ENCODE data around the gene AKAIN1. TPM values are rescaled to one million over a fixed set of nuclear protein-coding genes. Genes with fewer than 3 reads are reported as not detected.

The AKAIN1 gene
- total RNA-seq, 2 experiments from 2014 or later, result not detected

DNA sequence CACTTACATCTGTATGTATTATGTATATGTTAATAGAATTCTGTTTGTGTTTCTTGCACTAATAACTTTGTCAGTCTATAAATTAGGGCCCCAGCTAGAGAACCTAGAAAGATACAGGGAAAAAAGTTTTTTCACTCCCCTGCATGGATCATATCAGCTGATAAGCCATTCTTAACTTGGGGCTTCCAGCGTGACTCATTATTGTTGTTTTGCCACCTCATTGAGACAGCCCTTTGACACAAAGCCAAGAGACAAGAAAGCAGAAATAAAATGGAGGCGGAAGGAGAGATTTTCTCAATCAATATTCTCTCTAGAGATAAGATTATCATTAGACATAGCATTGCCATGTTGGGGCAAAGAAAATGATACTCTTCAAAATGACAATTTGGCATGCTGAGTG, 93.4 kb downstream of the AKAIN1 start:
- ChIA-PET CTCF (ENCODE audit: unreplicated experiment) (no interaction called here), POLR2A (interaction anchor here (1.2 kb wide), 1 partner anchor 330 kb away, joined by 3 read pairs; no protein-coding TSS in a partner anchor)
- BruUV-seq (replicated peaks), result no TSS peak
- no peaks in the 10 kb centered on the region for H3K9me2 ChIP-seq (ENCODE audit: insufficient read depth, low read length)
- no peaks in the 10 kb centered on the region for H3K4me1 ChIP-seq (ENCODE audit: insufficient read depth, low read length, poor library complexity, severe bottlenecking)
- no peaks in the 10 kb centered on the region for H3K79me2 ChIP-seq (ENCODE audit: insufficient read depth, low read depth, low read length)
- no peak overlapping the region for H2AFZ ChIP-seq (ENCODE audit: low read length)
- no peak overlapping the region for H3K4me2 ChIP-seq (ENCODE audit: low read length)
- no peak for TF ChIP-seq EZH2phosphoT487 (IDR thresholded peaks at IDR 0.05; ENCODE audit: borderline replicate concordance, low read depth, low read length)
- TF ChIP-seq, protein P1, sequence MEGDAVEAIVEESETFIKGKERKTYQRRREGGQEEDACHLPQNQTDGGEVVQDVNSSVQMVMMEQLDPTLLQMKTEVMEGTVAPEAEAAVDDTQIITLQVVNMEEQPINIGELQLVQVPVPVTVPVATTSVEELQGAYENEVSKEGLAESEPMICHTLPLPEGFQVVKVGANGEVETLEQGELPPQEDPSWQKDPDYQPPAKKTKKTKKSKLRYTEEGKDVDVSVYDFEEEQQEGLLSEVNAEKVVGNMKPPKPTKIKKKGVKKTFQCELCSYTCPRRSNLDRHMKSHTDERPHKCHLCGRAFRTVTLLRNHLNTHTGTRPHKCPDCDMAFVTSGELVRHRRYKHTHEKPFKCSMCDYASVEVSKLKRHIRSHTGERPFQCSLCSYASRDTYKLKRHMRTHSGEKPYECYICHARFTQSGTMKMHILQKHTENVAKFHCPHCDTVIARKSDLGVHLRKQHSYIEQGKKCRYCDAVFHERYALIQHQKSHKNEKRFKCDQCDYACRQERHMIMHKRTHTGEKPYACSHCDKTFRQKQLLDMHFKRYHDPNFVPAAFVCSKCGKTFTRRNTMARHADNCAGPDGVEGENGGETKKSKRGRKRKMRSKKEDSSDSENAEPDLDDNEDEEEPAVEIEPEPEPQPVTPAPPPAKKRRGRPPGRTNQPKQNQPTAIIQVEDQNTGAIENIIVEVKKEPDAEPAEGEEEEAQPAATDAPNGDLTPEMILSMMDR (conservative IDR thresholded peaks at IDR 0.05; ENCODE audit: low read length), result no peak
- H3K36me3 ChIP-seq (ENCODE audit: insufficient read depth, low read length), result no peaks in the 10 kb centered on the region
- H3K4me3 ChIP-seq (ENCODE audit: low read depth, low read length, poor library complexity, severe bottlenecking), result no peak overlapping the region
- intact Hi-C loops (cut with micrococcal nuclease; ENCODE audit: unreplicated experiment), result no loop called here
- H3K9me3 ChIP-seq (ENCODE audit: low read length), result no peaks in the 10 kb centered on the region
- H3K27ac ChIP-seq (ENCODE audit: low read depth, low read length, poor library complexity, severe bottlenecking), result no peak overlapping the region
- DNase-seq (ENCODE audit: low spot score), result no peak
- no peaks in the 10 kb centered on the region for H4K20me1 ChIP-seq (ENCODE audit: insufficient read depth, low read length)

DNA sequence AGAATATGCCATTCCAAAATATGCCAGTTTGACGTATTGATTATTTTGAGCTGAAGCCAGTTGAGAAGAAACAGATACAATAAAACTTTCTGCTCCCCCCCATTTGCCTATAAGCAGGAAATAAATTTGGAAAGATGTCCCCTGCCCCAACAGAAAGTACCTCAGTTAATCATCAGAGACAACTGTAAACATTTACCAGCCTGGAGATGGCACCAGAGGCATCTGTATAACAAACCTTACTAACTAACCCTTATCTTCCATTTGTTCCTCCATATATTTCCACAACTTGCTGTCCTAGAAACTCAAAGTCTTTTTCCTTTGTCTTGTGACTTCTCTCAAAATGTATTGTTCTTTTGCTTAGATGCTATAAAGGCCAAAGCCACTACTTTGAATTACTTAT, 93.8 kb downstream of the AKAIN1 start:
- POLR2A ChIA-PET, result interaction anchor here (0.7 to 1.2 kb wide), 2 partner anchors 330 to 933 kb away, joined by 3 read pairs; no protein-coding TSS in a partner anchor
- H3K4me1 ChIP-seq (ENCODE audit: insufficient read depth, low read length, poor library complexity, severe bottlenecking), result no peaks in the 10 kb centered on the region
- H3K79me2 ChIP-seq (ENCODE audit: insufficient read depth, low read depth, low read length), result no peaks in the 10 kb centered on the region
- H3K9me2 ChIP-seq (ENCODE audit: insufficient read depth, low read length), result no peaks in the 10 kb centered on the region
- no peak for TF ChIP-seq EZH2phosphoT487 (IDR thresholded peaks at IDR 0.05; ENCODE audit: borderline replicate concordance, low read depth, low read length)
- TF ChIP-seq, protein P1 (conservative IDR thresholded peaks at IDR 0.05; ENCODE audit: low read length), result peak; percentile 62
- no peak overlapping the region for H2AFZ ChIP-seq (ENCODE audit: low read length)
- intact Hi-C loops (cut with micrococcal nuclease; ENCODE audit: unreplicated experiment), result no loop called here
- CTCF ChIA-PET (ENCODE audit: unreplicated experiment), result no interaction called here
- no peaks in the 10 kb centered on the region for H3K9me3 ChIP-seq (ENCODE audit: low read length)
- peak; percentile 14 for DNase-seq (ENCODE audit: low spot score)
- no peaks in the 10 kb centered on the region for H3K36me3 ChIP-seq (ENCODE audit: insufficient read depth, low read length)
- no peak overlapping the region for H3K4me3 ChIP-seq (ENCODE audit: low read depth, low read length, poor library complexity, severe bottlenecking)
- no peak overlapping the region for H3K27ac ChIP-seq (ENCODE audit: low read depth, low read length, poor library complexity, severe bottlenecking)
- BruUV-seq (replicated peaks), result no TSS peak
- no peaks in the 10 kb centered on the region for H4K20me1 ChIP-seq (ENCODE audit: insufficient read depth, low read length)
- H3K4me2 ChIP-seq (ENCODE audit: low read length), result no peak overlapping the region

DNA sequence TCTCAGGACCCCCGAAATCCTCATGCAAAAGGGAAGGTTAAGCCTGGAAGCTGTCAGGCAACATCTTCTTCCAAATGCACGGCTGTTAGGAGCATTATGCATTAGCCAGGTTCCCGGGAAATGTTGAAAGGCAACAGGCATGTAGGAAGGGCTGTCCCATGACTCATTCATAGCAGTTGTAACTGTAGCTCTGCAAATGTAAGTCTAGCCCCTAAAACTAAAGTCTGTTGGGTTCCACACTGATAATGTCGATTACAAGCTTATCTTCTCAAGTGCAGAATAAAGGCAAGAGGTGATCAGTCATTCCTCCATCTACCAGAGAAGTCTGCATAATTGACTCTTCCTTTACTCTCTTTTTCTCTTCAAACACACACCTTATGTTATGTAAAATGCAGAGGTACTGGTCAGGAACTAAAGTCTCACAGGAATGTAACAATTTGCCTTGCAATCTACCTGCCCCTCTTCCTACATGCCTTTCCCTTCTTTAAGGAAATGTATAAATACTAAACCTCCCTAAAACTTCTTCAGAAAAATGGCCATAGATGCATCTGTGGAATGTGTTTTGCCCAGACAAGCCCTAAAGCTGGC, 99.8 kb downstream of the AKAIN1 start:
- ChIA-PET POLR2A (no interaction called here), CTCF (ENCODE audit: unreplicated experiment) (interaction anchor here (0.8 kb wide), 1 partner anchor 11 kb away, joined by 3 read pairs; no protein-coding TSS in a partner anchor)
- H3K79me2 ChIP-seq (ENCODE audit: insufficient read depth, low read depth, low read length), result no peaks in the 10 kb centered on the region
- no peak overlapping the region for H3K4me2 ChIP-seq (ENCODE audit: low read length)
- H3K4me3 ChIP-seq (ENCODE audit: low read depth, low read length, poor library complexity, severe bottlenecking), result no peak overlapping the region
- TF ChIP-seq EZH2phosphoT487 (IDR thresholded peaks at IDR 0.05; ENCODE audit: borderline replicate concordance, low read depth, low read length), result no peak
- TF ChIP-seq, protein P1 (conservative IDR thresholded peaks at IDR 0.05; ENCODE audit: low read length), result no peak
- no peaks in the 10 kb centered on the region for H3K9me3 ChIP-seq (ENCODE audit: low read length)
- H3K27ac ChIP-seq (ENCODE audit: low read depth, low read length, poor library complexity, severe bottlenecking), result no peak overlapping the region
- no TSS peak for BruUV-seq (replicated peaks)
- H2AFZ ChIP-seq (ENCODE audit: low read length), result no peak overlapping the region
- no peaks in the 10 kb centered on the region for H4K20me1 ChIP-seq (ENCODE audit: insufficient read depth, low read length)
- intact Hi-C loops (cut with micrococcal nuclease; ENCODE audit: unreplicated experiment), result loop anchor here (10.0 kb wide), 1 partner anchor 308 kb away; no protein-coding TSS in a partner anchor
- no peak for DNase-seq (ENCODE audit: low spot score)
- no peaks in the 10 kb centered on the region for H3K36me3 ChIP-seq (ENCODE audit: insufficient read depth, low read length)
- H3K4me1 ChIP-seq (ENCODE audit: insufficient read depth, low read length, poor library complexity, severe bottlenecking), result no peaks in the 10 kb centered on the region
- no peaks in the 10 kb centered on the region for H3K9me2 ChIP-seq (ENCODE audit: insufficient read depth, low read length)
